Inferior parietal cortex (tissue), 1 donor: Measurements from ENCODE around the gene TMEM200B.
"Not testable (repeated sequence)": the region's sequence is repeated elsewhere in the genome, so short reads cannot be mapped to it uniquely, and the experiment has no call there.

Source experiments
- DNase-seq: peaks from one replicate; pipeline ENCODE4 v3.0.0-alpha.2; 2016; ENCODE audit errors: extremely low spot score

Gene TMEM200B

GRCh38 chr1:29123887-29124365 is at the start of gene TMEM200B:
Gene TMEM200B, minus strand, starts transcription at chr1:29123903. Its CDS starts 2,075 bp downstream, at chr1:29121828.
- no peak for DNase-seq

DNA sequence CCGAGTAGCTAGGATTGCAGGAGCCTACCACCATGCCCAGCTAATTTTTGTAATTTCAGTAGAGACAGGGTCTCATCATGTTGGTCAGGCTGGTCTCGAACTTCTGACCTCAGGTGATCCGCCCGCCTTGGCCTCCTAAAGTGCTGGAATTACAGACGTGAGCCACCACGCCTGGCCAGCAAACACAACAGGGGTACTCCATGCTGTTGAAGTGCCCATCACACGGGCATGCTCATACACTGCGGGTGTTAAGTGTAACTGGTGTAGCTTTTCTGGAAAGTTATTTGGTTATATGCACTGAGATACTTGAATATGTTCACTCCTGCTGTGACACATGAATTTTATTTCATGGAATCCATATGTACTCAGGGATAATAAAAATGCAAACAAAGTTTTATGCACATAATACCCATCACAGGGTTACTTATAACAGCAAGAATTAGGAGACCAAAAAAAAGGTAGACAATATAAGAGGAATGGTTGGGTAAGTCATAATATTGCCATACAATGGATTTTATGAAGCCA is 48.8 kb upstream of the TMEM200B start:
- no peak for DNase-seq

GRCh38 chr1:29171521-29171920 is 47.8 kb upstream of the TMEM200B start:
- no peak for DNase-seq

- DNase-seq, result no peak
Observed at GRCh38 chr1:29171089-29171488, 47.4 kb upstream of the TMEM200B start.

DNA sequence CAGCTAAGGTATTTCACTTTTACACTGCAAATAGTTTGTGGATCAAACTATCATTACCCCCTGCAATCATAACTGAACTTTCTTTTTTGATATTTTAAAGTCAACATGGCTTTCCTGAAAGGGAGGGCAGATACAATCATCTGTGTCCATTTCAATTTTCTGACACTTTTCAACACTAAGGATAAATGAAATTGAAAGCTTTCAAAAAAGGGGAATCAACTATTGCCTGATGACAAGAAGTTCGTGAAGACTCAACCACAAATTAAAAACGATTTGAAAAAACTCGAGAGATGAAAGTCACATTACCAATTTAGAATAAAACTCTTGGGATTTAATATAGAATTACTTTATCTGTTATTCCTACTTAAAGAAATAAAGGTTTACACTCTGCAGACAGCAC is 46.3 kb upstream of the TMEM200B start:
- no peak for DNase-seq

GRCh38 chr1:29167904-29168303 is 44.2 kb upstream of the TMEM200B start:
- no peak for DNase-seq

DNA sequence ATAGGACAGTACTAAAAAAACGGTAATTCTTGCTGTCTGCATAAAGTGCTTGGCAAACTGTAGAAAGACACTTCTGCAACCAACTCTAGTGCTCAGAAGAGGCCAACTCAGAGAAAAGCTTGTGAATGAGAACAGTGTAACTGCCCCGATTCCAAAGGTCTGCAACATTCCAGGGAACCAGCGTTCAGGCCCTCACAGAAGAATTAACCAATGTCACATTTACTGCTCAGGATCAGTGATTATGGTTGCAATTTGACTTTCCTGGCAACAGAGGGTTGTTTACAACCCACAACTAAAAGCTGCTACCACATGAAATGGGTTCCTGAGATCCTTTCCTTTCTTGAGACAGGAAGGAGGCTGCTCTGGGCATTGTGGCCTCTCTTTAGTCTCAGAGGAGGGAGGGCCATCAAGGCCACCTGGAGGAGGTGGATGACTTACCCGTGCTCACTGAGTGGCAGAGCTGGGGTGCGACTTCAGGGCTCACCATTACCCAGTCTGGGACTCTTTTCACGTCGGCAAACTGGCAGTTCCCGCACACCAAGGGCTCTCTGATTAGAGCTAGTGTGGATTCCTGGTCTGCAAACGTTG is 42.7 kb upstream of the TMEM200B start:
- no peak for DNase-seq

DNA sequence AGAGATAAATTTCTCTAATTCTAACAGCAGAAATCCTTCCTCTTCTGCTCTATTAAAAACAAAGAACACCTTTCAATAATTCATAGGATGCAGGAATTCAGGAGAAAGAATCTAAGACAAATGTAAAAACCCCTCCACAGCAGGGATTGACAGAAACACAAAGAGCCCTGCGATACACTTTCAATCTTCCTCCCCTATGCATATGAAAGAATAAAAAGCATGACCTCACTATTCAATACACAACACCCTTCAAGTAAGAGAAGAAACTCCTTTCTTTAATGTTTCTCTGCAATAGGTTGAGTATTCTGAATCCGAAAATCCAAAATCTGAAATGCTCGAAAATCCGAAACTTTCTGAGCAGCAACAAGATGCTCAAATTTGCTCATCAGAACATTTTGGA is 40.9 kb upstream of the TMEM200B start:
- DNase-seq, result no peak

DNA sequence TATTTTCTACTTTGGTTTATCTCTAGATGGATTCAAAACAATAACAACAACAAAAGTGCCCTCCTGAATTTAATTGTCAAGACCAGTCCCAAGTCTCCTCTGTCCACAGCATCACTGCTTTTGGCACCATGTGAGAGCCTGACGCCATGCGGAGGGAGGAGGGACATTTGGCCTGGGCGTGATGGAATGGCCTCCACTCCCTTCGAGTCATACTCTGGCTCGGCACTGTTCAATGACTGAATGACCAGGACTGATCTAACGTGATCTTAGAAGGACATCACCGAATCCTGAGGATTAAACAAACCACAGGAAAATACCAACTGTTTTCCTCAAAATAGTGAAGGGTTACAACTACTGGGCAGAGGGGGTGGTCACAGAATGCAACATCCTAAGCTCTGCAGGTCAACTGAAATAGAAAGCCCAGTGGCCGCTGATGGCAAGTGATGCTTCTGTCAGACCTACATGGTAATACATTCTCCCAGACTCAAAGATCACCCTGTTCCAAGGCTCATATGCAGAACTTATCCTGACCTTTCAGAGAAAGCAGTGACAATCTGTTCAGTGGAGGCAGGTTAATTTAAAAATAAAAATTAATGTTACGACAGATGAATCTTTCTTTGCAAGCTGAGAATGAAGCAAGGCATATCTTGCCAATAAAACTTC is 38.9 kb upstream of the TMEM200B start:
- DNase-seq, result no peak

DNA sequence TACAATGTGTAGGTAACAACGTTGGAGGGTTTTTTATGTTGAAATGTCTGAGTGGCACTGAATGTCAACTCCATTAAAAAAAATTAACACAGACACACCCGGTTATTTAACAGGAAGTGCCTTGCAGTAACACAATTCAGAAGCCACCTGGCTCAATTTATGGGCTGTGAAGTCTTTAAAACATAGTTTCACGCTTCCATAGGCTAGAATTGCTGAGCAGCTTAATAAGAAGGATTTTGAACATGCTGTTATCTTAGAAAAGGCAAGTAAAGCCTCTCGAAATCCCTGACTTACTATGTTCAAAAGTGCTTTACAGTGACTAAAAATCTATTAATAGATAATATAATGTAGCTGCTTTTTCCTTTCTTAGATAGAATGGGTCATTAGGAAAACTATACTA is 38.3 kb upstream of the TMEM200B start:
- no peak for DNase-seq

- DNase-seq, result no peak
Observed at GRCh38 chr1:29159773-29160172, 36.1 kb upstream of the TMEM200B start.

DNA sequence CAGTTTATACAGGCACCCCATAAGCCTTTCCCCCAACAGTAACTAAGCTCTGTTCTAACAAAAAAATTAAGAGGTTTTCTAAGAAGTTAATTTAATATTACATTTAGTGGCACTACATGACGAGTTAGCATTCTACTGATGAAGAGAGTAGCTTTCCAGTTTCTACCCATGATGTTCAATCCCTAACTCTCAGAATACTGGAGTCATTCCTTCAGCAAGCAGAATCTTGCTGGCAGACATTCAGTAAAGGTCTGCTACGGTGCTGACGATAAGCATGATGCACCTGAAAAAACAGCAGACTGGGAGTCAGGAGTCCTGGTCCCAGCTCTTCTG is 33.5 kb upstream of the TMEM200B start:
- no peak for DNase-seq

- DNase-seq, result peak; percentile 51
Observed at GRCh38 chr1:29156543-29157268, 33.0 kb upstream of the TMEM200B start.

GRCh38 chr1:29152046-29152805 is 28.5 kb upstream of the TMEM200B start:
- DNase-seq, result no peak

DNA sequence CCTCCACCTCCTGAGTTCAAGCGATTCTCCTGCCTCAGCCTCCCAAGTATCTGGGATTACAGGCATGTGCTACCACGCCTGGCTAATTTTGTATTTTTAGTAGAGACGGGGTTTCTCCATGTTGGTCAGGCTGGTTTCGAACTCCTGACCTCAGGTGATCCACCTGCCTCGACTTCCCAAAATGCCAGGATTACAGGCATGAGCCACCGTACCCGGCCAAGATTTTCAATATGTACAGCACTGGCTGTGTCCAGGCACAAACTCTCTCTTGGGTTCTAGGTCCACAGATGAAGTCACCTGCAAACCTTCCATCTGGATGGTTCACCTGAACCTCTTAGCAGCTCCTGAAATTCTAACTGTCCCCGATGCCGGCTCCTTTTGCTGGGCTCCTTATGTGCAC is 26.6 kb upstream of the TMEM200B start:
- DNase-seq, result not testable (repeated sequence)

DNA sequence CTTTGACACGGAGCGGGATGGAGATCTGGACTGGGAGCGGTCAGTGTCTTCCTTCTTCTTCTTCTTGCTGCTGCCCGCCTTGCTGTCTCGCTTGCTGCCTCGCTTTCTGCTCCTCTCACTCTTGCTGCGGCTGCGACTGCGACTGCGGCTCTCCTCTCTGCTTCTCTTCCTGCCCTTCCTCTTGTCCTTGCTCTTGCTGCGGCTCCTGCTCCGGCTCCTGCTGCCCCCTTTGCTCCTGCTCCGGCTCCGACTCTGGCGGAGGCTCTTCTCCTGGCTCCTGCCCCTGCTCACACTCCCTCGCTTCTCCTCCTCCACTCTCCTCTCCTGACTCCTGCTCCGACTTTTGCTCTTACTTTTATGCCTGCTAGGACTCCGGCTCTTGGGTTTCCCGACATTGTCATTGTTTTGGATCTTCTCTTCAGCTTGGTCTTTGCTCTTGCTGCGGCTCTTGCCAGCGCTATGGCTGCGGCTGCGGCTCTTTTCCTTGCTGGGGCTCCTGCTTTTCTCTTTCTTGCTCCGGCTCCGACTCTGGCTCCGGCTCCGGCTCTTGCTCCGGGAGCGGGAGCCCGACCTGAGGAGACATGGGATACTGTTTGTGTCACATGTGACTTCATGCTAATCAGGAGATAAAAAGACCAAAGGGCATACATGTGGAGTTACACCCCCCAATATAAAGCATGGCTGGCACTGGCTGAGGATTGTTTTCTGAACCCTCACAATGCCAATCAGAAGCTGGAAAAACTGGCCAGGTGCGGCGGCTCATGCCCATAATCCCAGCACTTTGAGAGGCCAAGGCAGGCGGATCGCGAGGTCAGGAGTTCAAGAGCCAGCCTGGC is 25.2 kb upstream of the TMEM200B start:
- no peak for DNase-seq

DNA sequence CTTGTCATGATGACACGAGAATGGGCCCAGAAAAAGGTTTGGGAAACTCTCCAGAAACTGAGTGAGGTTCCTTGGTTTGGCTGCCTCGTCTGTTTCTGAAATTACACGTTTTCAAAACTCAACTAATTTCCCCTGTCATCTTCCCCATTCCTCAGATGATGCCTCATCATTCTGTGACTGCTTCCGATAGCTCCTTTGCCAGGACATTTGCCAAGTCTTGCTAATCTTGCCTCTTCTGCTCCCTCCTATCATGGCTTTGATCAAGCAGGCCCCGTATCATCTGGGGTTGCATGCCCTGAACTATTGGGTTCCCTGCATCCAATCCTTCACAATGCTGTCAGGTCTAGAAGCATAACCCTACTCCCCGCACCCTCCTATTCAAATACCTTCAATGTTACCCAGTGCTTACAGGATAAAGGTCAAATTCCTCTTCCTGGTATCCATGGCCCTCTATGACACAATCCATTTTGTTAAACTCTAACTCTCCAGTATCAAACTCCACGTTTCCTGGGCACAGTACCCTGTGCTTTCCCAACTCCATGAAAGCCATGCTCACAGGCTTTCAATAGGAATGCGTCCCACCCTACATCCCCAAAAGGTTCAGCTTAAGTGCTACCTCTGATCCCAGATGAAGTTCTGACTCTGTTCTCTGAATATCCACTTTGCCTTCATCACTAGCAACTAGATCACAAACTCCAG is 22.2 kb upstream of the TMEM200B start:
- no peak for DNase-seq

GRCh38 chr1:29144178-29144577 is 20.5 kb upstream of the TMEM200B start:
- no peak for DNase-seq

GRCh38 chr1:29142714-29143113 is 19.0 kb upstream of the TMEM200B start:
- no peak for DNase-seq

DNA sequence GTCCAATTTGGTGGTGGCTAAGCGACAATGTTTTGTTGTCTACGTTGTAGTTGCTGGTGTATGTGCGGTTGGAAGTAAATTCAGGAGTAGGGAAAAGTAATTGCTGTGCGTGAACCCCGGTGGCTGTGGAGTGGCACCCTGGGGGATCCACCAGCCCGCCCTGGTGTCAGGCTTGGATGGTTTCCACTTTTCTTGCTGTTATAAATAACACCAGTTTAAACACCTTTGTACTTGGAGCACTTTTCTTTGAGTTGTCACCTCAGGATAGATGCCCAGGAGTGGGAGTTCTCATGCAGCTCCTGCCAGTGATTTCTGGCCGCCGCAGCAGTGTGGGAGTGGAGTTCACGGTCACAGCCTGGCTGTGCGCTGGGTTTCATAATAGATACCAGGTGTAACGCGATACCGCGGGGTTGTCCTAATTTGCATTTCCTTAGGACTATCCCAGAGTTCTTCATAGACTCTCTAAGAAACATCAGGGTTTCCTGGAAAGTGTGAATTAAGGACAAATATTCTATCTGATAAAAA is 12.8 kb upstream of the TMEM200B start:
- DNase-seq, result no peak
